ENCODE data around the gene LTBP4. TPM values are rescaled to one million over a fixed set of nuclear protein-coding genes. Genes with fewer than 3 reads are reported as not detected.

The LTBP4 gene
- total RNA-seq, 1 donor from 2014 or later: 24.7 TPM

GRCh38 chr19:40672038-40672437, 70.9 kb downstream of the LTBP4 start:
- Histone ChIP-seq H2AFZ (replicated peaks) (no peak overlapping the region), H3F3A (ENCODE audit: low read depth) (no peaks in the 10 kb centered on the region), H3K9me3 (ENCODE audit: low read depth) (no peaks in the 10 kb centered on the region), H3K79me2 (ENCODE audit: low read depth) (no peaks in the 10 kb centered on the region), H3K9ac (no peak overlapping the region), H3K4me2 (no peak overlapping the region), H4K20me1 (ENCODE audit: low read depth) (no peaks in the 10 kb centered on the region), H3K27ac (no peak overlapping the region), H3K36me3 (no peaks in the 10 kb centered on the region), H3K27me3 (no peaks in the 10 kb centered on the region), H3K4me1 (no peaks in the 10 kb centered on the region), H3K4me3 (no peak overlapping the region)
- TF ChIP-seq CTCF (IDR thresholded peaks at IDR 0.05) (no peak), EZH2phosphoT487 (IDR thresholded peaks at IDR 0.05) (no peak), EZH2 (IDR thresholded peaks at IDR 0.05) (no peak)
- Mint-ChIP-seq H3K36me3 (peaks cover 25% of the 10 kb centered on the region), H3K4me3 (no peak overlapping the region), H3K4me1 (no peaks in the 10 kb centered on the region), H3K27me3 (ENCODE audit: insufficient read depth, low read depth) (no peaks in the 10 kb centered on the region), H3K27ac (no peak overlapping the region), H3K9me3 (peaks cover 5% of the 10 kb centered on the region)
- no peak for DNase-seq (ENCODE audit: low spot score)

- Mint-ChIP-seq H3K4me3 (no peak overlapping the region), H3K4me1 (no peaks in the 10 kb centered on the region), H3K27me3 (ENCODE audit: insufficient read depth, low read depth) (no peaks in the 10 kb centered on the region), H3K36me3 (peaks cover 29% of the 10 kb centered on the region), H3K9me3 (peaks cover 5% of the 10 kb centered on the region), H3K27ac (no peak overlapping the region)
- DNase-seq (ENCODE audit: low spot score): no peak
- no peaks in the 10 kb centered on the region for H3K27me3 ChIP-seq
- no peak overlapping the region for H3K9ac ChIP-seq
- no peaks in the 10 kb centered on the region for H3K9me3 ChIP-seq (ENCODE audit: low read depth)
- no peaks in the 10 kb centered on the region for H3F3A ChIP-seq (ENCODE audit: low read depth)
- H2AFZ ChIP-seq (replicated peaks): no peak overlapping the region
- no peak overlapping the region for H3K4me2 ChIP-seq
- no peak overlapping the region for H3K4me3 ChIP-seq
- H3K36me3 ChIP-seq: no peaks in the 10 kb centered on the region
- no peaks in the 10 kb centered on the region for H3K79me2 ChIP-seq (ENCODE audit: low read depth)
- H3K4me1 ChIP-seq: no peaks in the 10 kb centered on the region
- H3K27ac ChIP-seq: no peak overlapping the region
- H4K20me1 ChIP-seq (ENCODE audit: low read depth): no peaks in the 10 kb centered on the region
- TF ChIP-seq CTCF (IDR thresholded peaks at IDR 0.05): no peak
- TF ChIP-seq EZH2 (IDR thresholded peaks at IDR 0.05): no peak
- no peak for TF ChIP-seq EZH2phosphoT487 (IDR thresholded peaks at IDR 0.05)
These were observed 71.6 kb downstream of the LTBP4 start for GRCh38 chr19:40672573-40673299.

- no peak overlapping the region for H3K4me3 Mint-ChIP-seq
- no peaks in the 10 kb centered on the region for H3K36me3 ChIP-seq
- no peak overlapping the region for H3K4me3 ChIP-seq
- H3K27me3 ChIP-seq: no peaks in the 10 kb centered on the region
- H3F3A ChIP-seq (ENCODE audit: low read depth): no peaks in the 10 kb centered on the region
- H3K27ac Mint-ChIP-seq: no peak overlapping the region
- peaks cover 5% of the 10 kb centered on the region for H3K9me3 Mint-ChIP-seq
- H3K4me1 Mint-ChIP-seq: no peaks in the 10 kb centered on the region
- peaks cover 30% of the 10 kb centered on the region for H3K36me3 Mint-ChIP-seq
- no peaks in the 10 kb centered on the region for H3K79me2 ChIP-seq (ENCODE audit: low read depth)
- H3K9ac ChIP-seq: no peak overlapping the region
- no peak for DNase-seq (ENCODE audit: low spot score)
- H3K4me2 ChIP-seq: no peak overlapping the region
- no peaks in the 10 kb centered on the region for H3K9me3 ChIP-seq (ENCODE audit: low read depth)
- H3K27me3 Mint-ChIP-seq (ENCODE audit: insufficient read depth, low read depth): no peaks in the 10 kb centered on the region
- TF ChIP-seq EZH2phosphoT487 (IDR thresholded peaks at IDR 0.05): no peak
- no peak for TF ChIP-seq CTCF (IDR thresholded peaks at IDR 0.05)
- H3K27ac ChIP-seq: no peak overlapping the region
- H2AFZ ChIP-seq (replicated peaks): no peak overlapping the region
- H4K20me1 ChIP-seq (ENCODE audit: low read depth): no peaks in the 10 kb centered on the region
- H3K4me1 ChIP-seq: no peaks in the 10 kb centered on the region
These were observed 72.2 kb downstream of the LTBP4 start for GRCh38 chr19:40673397-40673796.
